LNCaP clone FGC (cell line): ENCODE results near the gene ZNF614.
"Not testable (repeated sequence)": the region's sequence is repeated elsewhere in the genome, so short reads cannot be mapped to it uniquely, and the experiment has no call there.

Source experiments
- DNase-seq: peaks from one replicate; pipeline ENCODE4 v3.0.0-alpha.2; 2011; ENCODE audit warnings: low read depth
- H3K4me3 ChIP-seq: 2 replicates; pipeline ENCODE4 v1.5.1; 2011; ENCODE audit warnings: mild to moderate bottlenecking, low read depth, low read length, control low read depth
- TF ChIP-seq, protein P1 (sequence below): IDR thresholded peaks from 2 replicates; pipeline ENCODE4 v1.5.1; 2012; ENCODE audit warnings: mild to moderate bottlenecking; ENCODE audit not compliant: control insufficient read depth, insufficient read depth; ENCODE audit errors: extremely low read depth

The ZNF614 gene

GRCh38 chr19:52028027-52028779 lies at the start of gene ZNF614:
TSS of gene ZNF614 (minus strand) at chr19:52028379. CDS start at chr19:52025745, 2,634 bp downstream.
- TF ChIP-seq, protein P1, sequence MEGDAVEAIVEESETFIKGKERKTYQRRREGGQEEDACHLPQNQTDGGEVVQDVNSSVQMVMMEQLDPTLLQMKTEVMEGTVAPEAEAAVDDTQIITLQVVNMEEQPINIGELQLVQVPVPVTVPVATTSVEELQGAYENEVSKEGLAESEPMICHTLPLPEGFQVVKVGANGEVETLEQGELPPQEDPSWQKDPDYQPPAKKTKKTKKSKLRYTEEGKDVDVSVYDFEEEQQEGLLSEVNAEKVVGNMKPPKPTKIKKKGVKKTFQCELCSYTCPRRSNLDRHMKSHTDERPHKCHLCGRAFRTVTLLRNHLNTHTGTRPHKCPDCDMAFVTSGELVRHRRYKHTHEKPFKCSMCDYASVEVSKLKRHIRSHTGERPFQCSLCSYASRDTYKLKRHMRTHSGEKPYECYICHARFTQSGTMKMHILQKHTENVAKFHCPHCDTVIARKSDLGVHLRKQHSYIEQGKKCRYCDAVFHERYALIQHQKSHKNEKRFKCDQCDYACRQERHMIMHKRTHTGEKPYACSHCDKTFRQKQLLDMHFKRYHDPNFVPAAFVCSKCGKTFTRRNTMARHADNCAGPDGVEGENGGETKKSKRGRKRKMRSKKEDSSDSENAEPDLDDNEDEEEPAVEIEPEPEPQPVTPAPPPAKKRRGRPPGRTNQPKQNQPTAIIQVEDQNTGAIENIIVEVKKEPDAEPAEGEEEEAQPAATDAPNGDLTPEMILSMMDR: no peak
- peak; percentile 63 for DNase-seq
- H3K4me3 ChIP-seq: peak within 1 kb of the TSS; percentile 73

GRCh38 chr19:52070496-52070895 lies 42.3 kb upstream of the ZNF614 start:
- TF ChIP-seq, protein P1: no peak
- H3K4me3 ChIP-seq: no peak overlapping the region
- no peak for DNase-seq

DNA sequence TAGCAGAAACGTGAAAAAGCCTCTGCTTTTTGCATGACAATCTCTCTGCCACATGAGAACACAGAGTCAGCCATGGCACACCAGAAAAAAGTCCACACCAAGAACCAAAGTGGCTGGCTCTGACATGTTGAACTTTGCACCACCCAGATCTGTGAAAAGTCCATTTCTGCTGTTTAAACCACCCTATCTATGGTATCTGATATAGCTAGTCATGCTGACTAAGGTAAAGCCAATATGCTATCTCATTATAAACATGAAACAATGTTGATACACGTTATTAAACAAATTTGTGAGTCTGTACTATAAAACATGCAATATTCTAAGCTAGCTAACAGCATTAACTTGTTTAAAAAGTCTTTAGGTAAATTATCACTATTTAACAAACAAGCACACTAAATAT lies 41.5 kb upstream of the ZNF614 start:
- TF ChIP-seq, protein P1: no peak
- no peak for DNase-seq
- H3K4me3 ChIP-seq: no peak overlapping the region

DNA sequence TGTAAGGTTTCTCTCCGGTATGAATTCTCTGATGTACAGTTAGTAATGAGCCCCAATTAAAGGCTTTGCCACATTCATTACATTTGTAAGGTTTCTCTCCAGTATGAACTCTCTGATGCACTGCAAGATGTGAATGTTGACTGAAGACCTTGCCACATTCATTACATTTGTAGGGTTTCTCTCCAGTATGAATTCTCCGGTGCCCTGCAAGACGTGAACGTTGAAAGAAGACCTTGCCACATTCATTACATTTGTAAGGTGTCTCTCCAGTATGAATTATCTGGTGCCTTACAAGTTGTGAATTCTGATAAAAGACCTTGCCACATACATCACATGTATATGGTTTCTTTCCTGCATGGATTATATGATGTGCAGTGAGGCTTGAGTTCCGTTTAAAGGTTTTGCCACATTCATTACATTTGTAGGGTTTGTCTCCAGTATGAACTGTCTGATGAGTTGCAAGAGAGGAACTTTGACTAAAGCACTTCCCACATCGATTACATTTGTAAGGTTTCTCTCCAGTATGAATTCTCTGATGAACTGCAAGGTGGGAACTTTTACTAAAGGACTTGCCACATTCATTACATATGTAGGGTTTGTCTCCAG lies 38.2 kb upstream of the ZNF614 start:
- no peak overlapping the region for H3K4me3 ChIP-seq
- no peak for DNase-seq
- TF ChIP-seq, protein P1: no peak

- no peak overlapping the region for H3K4me3 ChIP-seq
- TF ChIP-seq, protein P1: no peak
- DNase-seq: no peak
Measured at GRCh38 chr19:52065399-52065798, 37.2 kb upstream of the ZNF614 start.

- not testable (repeated sequence) for DNase-seq, H3K4me3 ChIP-seq
Measured at GRCh38 chr19:52056480-52056879, 28.3 kb upstream of the ZNF614 start.

DNA sequence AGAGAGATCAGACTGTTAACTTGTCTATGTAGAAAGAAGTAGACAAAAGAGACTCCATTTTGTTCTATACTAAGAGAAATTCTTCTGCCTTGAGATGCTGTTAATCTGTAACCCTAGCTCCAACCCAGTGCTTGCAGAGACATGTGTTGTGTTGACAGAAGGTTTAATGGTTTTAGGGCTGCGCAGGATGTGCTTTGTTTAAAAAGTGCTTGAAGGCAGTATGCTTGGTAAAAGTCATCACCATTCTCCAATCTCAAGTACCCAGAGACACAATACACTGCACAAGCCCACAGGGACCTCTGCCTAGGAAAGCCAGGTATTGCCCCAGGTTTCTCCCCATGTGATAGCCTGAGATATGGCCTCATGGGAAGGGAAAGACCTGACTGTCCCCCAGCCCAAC lies 23.6 kb upstream of the ZNF614 start:
- not testable (repeated sequence) for DNase-seq, H3K4me3 ChIP-seq
